ENCODE results near the gene RNU5B-1. TPM values are rescaled to one million over a fixed set of nuclear protein-coding genes. Genes with fewer than 3 reads are reported as not detected.
"Not testable (repeated sequence)": the region's sequence is repeated elsewhere in the genome, so short reads cannot be mapped to it uniquely, and the experiment has no call there.

RNU5B-1 gene
- total and polyA plus RNA-seq, 2 donors from 2014 or later, result 54.0 TPM; not detected in 1

DNA sequence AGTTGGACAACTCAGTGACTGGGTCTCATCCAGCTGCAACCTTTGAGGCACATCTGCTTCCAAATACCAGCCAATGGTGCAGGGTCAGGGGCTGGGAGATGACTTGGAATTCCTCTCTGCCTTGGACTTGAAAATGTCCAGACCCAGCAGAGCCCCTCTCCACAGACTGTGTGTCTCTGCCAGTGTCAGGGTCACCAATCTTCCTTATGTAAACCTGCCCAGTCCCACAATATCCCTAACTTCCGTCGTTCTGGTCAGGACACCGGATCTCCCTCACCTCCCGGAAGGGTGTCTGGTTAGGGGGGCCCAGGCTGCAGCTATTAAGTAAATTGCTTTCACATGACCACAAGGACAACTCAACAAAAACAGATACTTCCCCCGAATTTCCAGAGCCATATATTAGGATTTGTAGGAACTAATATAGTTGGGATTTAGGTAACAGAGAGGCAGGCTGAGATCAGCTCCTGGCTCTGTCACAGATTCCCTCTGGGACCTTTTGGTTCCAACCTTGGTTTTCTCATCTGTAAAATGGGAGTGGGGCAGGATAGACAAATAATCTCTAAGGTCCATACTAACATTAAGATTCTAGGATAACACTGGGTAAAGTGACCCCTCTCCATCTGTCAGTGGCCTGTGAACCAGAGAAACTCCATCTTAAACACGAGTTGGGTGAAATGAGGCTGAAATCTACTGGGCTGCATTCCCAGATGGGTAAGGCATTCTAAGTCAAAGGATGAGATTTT lies 42.5 kb downstream of the RNU5B-1 start:
- intact Hi-C loops (cut with DNase I), result no loop called here
- Histone ChIP-seq H3K27ac (ENCODE audit: low read depth in 2 of 2, low read length in 2 of 2) (no peak overlapping the region), H3K4me1 (ENCODE audit: control insufficient read depth in 2 of 3, insufficient read depth in 2 of 3, low read depth in 1 of 3, low read length in 3 of 3) (no peaks in the 10 kb centered on the region), H3K36me3 (ENCODE audit: control insufficient read depth in 2 of 3, insufficient read depth in 3 of 3, low read length in 3 of 3) (no peaks in the 10 kb centered on the region), H3K27me3 (ENCODE audit: control insufficient read depth, insufficient read depth, low read length) (no peaks in the 10 kb centered on the region), H3K9ac (ENCODE audit: low read length in 3 of 3) (no peak overlapping the region), H3K4me3 (ENCODE audit: low read length in 3 of 3) (no peak overlapping the region), H3K9me3 (ENCODE audit: control insufficient read depth in 2 of 3, insufficient read depth in 1 of 3, low read length in 3 of 3) (no peaks in the 10 kb centered on the region)
- TF ChIP-seq, protein P1, sequence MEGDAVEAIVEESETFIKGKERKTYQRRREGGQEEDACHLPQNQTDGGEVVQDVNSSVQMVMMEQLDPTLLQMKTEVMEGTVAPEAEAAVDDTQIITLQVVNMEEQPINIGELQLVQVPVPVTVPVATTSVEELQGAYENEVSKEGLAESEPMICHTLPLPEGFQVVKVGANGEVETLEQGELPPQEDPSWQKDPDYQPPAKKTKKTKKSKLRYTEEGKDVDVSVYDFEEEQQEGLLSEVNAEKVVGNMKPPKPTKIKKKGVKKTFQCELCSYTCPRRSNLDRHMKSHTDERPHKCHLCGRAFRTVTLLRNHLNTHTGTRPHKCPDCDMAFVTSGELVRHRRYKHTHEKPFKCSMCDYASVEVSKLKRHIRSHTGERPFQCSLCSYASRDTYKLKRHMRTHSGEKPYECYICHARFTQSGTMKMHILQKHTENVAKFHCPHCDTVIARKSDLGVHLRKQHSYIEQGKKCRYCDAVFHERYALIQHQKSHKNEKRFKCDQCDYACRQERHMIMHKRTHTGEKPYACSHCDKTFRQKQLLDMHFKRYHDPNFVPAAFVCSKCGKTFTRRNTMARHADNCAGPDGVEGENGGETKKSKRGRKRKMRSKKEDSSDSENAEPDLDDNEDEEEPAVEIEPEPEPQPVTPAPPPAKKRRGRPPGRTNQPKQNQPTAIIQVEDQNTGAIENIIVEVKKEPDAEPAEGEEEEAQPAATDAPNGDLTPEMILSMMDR (IDR thresholded peaks at IDR 0.05; ENCODE audit: borderline replicate concordance, extremely low read depth, insufficient read depth), result no peak
- FAIRE-seq (no peak), DNase-seq (peak in 3 of 5 donors; percentile 21 to 58 (median 54))

DNA sequence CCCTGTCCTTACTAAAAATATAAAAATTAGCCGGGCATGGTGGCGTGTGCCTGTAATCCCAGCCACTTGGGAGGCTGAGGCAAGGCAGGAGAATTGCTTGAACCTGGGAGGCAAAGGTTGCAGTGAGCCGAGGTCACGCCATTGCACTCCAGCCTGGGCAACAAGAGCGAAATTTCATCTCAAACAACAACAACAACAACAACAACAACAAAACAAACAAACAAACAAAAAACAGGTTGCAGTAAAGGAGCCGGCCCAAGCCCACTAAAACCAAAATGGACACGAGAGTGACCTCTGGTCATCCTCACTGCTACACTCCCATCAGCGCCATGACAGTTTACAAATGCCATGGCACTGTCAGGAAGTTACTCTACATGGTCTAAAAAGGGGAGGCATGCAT lies 43.3 kb downstream of the RNU5B-1 start:
- H3K4me3 ChIP-seq (ENCODE audit: low read length in 3 of 3); H3K36me3 ChIP-seq (ENCODE audit: control insufficient read depth in 2 of 3, insufficient read depth in 3 of 3, low read length in 3 of 3); FAIRE-seq; intact Hi-C loops (cut with DNase I); H3K4me1 ChIP-seq (ENCODE audit: control insufficient read depth in 2 of 3, insufficient read depth in 2 of 3, low read depth in 1 of 3, low read length in 3 of 3); H3K9ac ChIP-seq (ENCODE audit: low read length in 3 of 3); H3K27ac ChIP-seq (ENCODE audit: low read depth in 2 of 2, low read length in 2 of 2); H3K9me3 ChIP-seq (ENCODE audit: control insufficient read depth in 2 of 3, insufficient read depth in 1 of 3, low read length in 3 of 3); H3K27me3 ChIP-seq (ENCODE audit: control insufficient read depth, insufficient read depth, low read length): not testable (repeated sequence)
- peak in 1 of 5 donors; percentile 10 for DNase-seq

DNA sequence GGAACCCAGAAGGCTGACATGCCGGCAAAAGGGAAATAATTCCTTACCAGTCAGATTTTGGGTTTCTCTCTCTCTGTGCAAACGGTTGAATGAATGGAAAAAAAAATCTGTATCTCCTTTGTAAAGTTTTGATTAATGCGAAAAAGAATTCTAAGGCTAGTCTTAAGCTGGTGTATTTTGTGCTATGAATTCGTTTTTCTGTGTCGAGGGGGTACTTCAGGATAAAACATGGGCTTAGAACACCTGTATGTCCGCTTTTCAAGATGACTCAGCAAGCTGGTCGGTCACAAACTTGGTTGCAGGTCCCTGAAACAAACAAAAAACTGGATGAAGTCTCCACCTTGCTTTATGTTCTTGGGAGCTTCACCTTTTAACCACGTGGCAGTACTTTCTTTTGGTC lies 44.9 kb downstream of the RNU5B-1 start:
- H3K9ac ChIP-seq (ENCODE audit: low read length in 3 of 3), result no peak overlapping the region
- intact Hi-C loops (cut with DNase I), result no loop called here
- no peaks in the 10 kb centered on the region for H3K9me3 ChIP-seq (ENCODE audit: control insufficient read depth in 2 of 3, insufficient read depth in 1 of 3, low read length in 3 of 3)
- no peaks in the 10 kb centered on the region for H3K27me3 ChIP-seq (ENCODE audit: control insufficient read depth, insufficient read depth, low read length)
- H3K4me3 ChIP-seq (ENCODE audit: low read length in 3 of 3), result no peak overlapping the region
- no peak overlapping the region for H3K27ac ChIP-seq (ENCODE audit: low read depth in 2 of 2, low read length in 2 of 2)
- no peaks in the 10 kb centered on the region for H3K4me1 ChIP-seq (ENCODE audit: control insufficient read depth in 2 of 3, insufficient read depth in 2 of 3, low read depth in 1 of 3, low read length in 3 of 3)
- FAIRE-seq (no peak), DNase-seq (no peak)
- no peaks in the 10 kb centered on the region for H3K36me3 ChIP-seq (ENCODE audit: control insufficient read depth in 2 of 3, insufficient read depth in 3 of 3, low read length in 3 of 3)
- TF ChIP-seq, protein P1 (IDR thresholded peaks at IDR 0.05; ENCODE audit: borderline replicate concordance, extremely low read depth, insufficient read depth), result no peak

DNA sequence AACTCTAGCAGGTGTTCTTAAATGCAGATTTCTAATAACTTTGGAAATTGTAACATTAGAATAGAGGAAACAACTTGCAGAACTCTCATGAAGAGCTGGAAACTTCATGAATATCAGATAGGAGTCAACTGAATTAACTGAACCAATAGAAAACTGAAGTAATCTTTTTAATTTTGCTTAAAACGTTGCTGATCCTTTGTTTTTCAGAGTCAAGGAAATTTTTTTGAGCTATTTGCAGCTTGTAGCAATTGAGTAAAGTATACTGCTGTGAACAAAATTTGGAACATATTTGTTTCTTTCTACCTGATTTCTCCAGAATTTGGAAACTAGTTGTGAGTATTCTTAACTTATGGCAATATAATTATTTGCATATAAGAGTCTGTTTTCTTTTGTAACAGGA lies 47.5 kb downstream of the RNU5B-1 start:
- H3K9ac ChIP-seq (ENCODE audit: low read length in 3 of 3); H3K4me3 ChIP-seq (ENCODE audit: low read length in 3 of 3); H3K9me3 ChIP-seq (ENCODE audit: control insufficient read depth in 2 of 3, insufficient read depth in 1 of 3, low read length in 3 of 3); H3K27me3 ChIP-seq (ENCODE audit: control insufficient read depth, insufficient read depth, low read length); DNase-seq; intact Hi-C loops (cut with DNase I); H3K4me1 ChIP-seq (ENCODE audit: control insufficient read depth in 2 of 3, insufficient read depth in 2 of 3, low read depth in 1 of 3, low read length in 3 of 3); FAIRE-seq; H3K36me3 ChIP-seq (ENCODE audit: control insufficient read depth in 2 of 3, insufficient read depth in 3 of 3, low read length in 3 of 3); H3K27ac ChIP-seq (ENCODE audit: low read depth in 2 of 2, low read length in 2 of 2): not testable (repeated sequence)

Other genes with a start within 250 kb of the RNU5B-1 start
- 7.6 TPM for gene RASL12, start 236.7 kb upstream of the RNU5B-1 start, total RNA-seq
- gene RASL12, start 236.7 kb upstream of the RNU5B-1 start, polyA plus RNA-seq (ENCODE audit: insufficient read depth, low read depth, low replicate concordance), result 6.7 TPM
- 0.06 TPM for gene KBTBD13, start 227.9 kb upstream of the RNU5B-1 start, total RNA-seq
- not detected for gene KBTBD13, start 227.9 kb upstream of the RNU5B-1 start, polyA plus RNA-seq (ENCODE audit: insufficient read depth, low read depth, low replicate concordance)
- 5.4 TPM for gene UBAP1L, start 189.5 kb upstream of the RNU5B-1 start, total RNA-seq
- 2.1 TPM for gene UBAP1L, start 189.5 kb upstream of the RNU5B-1 start, polyA plus RNA-seq (ENCODE audit: insufficient read depth, low read depth, low replicate concordance)
- gene PDCD7, start 170.9 kb upstream of the RNU5B-1 start, total RNA-seq, result 21.5 TPM
- 10.4 TPM for gene PDCD7, start 170.9 kb upstream of the RNU5B-1 start, polyA plus RNA-seq (ENCODE audit: insufficient read depth, low read depth, low replicate concordance)
- 48.2 TPM for gene CLPX, start 119.3 kb upstream of the RNU5B-1 start, total RNA-seq
- 18.4 TPM for gene CLPX, start 119.3 kb upstream of the RNU5B-1 start, polyA plus RNA-seq (ENCODE audit: insufficient read depth, low read depth, low replicate concordance)
- gene CILP, start 93.2 kb upstream of the RNU5B-1 start, total RNA-seq, result 1.5 TPM
- 0.37 TPM for gene CILP, start 93.2 kb upstream of the RNU5B-1 start, polyA plus RNA-seq (ENCODE audit: insufficient read depth, low read depth, low replicate concordance)
- gene PARP16, start 17.8 kb upstream of the RNU5B-1 start, total RNA-seq, result 7.8 TPM
- 7.0 TPM for gene PARP16, start 17.8 kb upstream of the RNU5B-1 start, polyA plus RNA-seq (ENCODE audit: insufficient read depth, low read depth, low replicate concordance)
- gene RNU5A-1, start 8.6 kb upstream of the RNU5B-1 start, total RNA-seq, result not detected
- not detected for gene RNU5A-1, start 8.6 kb upstream of the RNU5B-1 start, polyA plus RNA-seq (ENCODE audit: insufficient read depth, low read depth, low replicate concordance)
- gene IGDCC3, start 73.3 kb downstream of the RNU5B-1 start, total RNA-seq, result 0.22 TPM
- gene IGDCC3, start 73.3 kb downstream of the RNU5B-1 start, polyA plus RNA-seq (ENCODE audit: insufficient read depth, low read depth, low replicate concordance), result 0.49 TPM
- 4.3 TPM for gene IGDCC4, start 118.3 kb downstream of the RNU5B-1 start, total RNA-seq
- 0.17 TPM for gene IGDCC4, start 118.3 kb downstream of the RNU5B-1 start, polyA plus RNA-seq (ENCODE audit: insufficient read depth, low read depth, low replicate concordance)
- gene DPP8, start 213.0 kb downstream of the RNU5B-1 start, total RNA-seq, result 38.6 TPM
- gene DPP8, start 213.0 kb downstream of the RNU5B-1 start, polyA plus RNA-seq (ENCODE audit: insufficient read depth, low read depth, low replicate concordance), result 8.2 TPM
- gene HACD3, start 225.8 kb downstream of the RNU5B-1 start, total RNA-seq, result 52.1 TPM
- gene HACD3, start 225.8 kb downstream of the RNU5B-1 start, polyA plus RNA-seq (ENCODE audit: insufficient read depth, low read depth, low replicate concordance), result 89.3 TPM

All from kidney (tissue), 14 donors.